ENCODE measurements around the gene LPO. TPM values are rescaled to one million over a fixed set of nuclear protein-coding genes. Genes with fewer than 3 reads are reported as not detected.

LPO gene
- total and polyA plus RNA-seq, 10 of the 15 experiments (the other 5 are each of a cell fraction or from before 2014, with no cell fraction given): 0.03 to 0.11 (median 0.06) TPM; not detected in 7

DNA sequence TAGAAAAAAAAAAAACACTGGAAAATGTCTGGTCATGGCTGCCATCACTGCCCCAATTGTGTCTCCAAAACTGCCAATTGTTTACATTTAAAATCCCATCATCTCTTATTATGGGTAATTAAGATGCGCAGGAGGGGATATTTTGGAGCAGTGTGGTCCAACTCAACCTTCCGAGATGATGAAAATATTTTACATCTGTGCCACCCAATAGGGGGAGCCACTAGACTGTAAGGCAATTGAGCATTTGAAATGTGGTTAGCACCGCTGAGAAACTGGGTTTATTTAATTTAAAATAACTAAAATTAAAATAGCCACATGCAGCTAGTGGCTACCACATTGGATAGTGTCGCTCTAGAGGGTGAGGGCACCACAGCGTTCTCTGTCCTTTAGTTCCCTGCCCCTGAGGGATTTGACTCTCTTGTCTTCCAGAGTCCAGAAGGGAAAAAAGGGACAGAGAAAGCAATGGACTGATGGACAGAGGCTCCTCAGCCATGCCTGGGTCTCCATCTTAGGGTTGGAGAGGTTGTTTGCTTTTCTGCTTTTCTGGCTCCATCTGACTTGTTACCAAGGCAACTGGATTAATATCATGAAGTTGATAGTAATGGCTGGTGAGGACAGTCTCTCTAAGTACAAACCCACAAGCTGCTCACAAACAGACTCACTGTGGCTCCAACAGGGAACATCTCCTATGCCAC is 38.9 kb downstream of the LPO start:
- Histone ChIP-seq H3K27ac (ENCODE audit: control insufficient read depth, insufficient read depth) (no peak overlapping the region), H3K4me1 (ENCODE audit: control insufficient read depth, insufficient read depth, low read length) (no peaks in the 10 kb centered on the region; the same call in 1 of the 2 replicates), H3K79me2 (ENCODE audit: control insufficient read depth, insufficient read depth, low read length) (no peaks in the 10 kb centered on the region), H3K27me3 (replicated peaks in 1 of 2; ENCODE audit: control insufficient read depth in 2 of 2, insufficient read depth in 2 of 2, low read length in 1 of 2) (no peaks in the 10 kb centered on the region; a peak in 1 of 4 replicates), H3K4me2 (ENCODE audit: control insufficient read depth, insufficient read depth) (no peak overlapping the region), H3K4me3 (no peak overlapping the region), H3K9me3 (replicated peaks; ENCODE audit: control insufficient read depth, insufficient read depth, low read length) (no peaks in the 10 kb centered on the region), H3K36me3 (ENCODE audit: control insufficient read depth in 2 of 2, insufficient read depth in 2 of 2, low read length in 1 of 2) (no peaks in the 10 kb centered on the region), H4K20me1 (ENCODE audit: control insufficient read depth, insufficient read depth) (no peaks in the 10 kb centered on the region), H3K9ac (ENCODE audit: control insufficient read depth, insufficient read depth, low read length) (no peak overlapping the region), H2AFZ (ENCODE audit: control insufficient read depth, low read depth, low read length) (no peak overlapping the region)
- intact Hi-C loops (cut with micrococcal nuclease; ENCODE audit: unreplicated experiment): no loop called here
- no TSS peak for BruUV-seq (replicated peaks)
- ChIA-PET RAD21 (ENCODE audit: unreplicated experiment) (no interaction called here), CTCF (interaction anchor here (0.8 to 2.0 kb wide), 6 partner anchors 8 to 140 kb away, joined by 3 to 7 read pairs (median 4); partner anchors contain the start of genes RNF43 and SUPT4H1), SMC1A (ENCODE audit: uncharacterized antibody, unreplicated experiment) (interaction anchor here (1.0 kb wide), 1 partner anchor 170 kb away, joined by 3 read pairs; no protein-coding TSS in a partner anchor), POLR2A (no interaction called here)
- FAIRE-seq (no peak), ATAC-seq (peak; percentile 64), DNase-seq (ENCODE audit: low read depth, low spot score) (no peak)
- 19% methylated on average over 5 of the region's 5 CpGs for WGBS (ENCODE audit: insufficient coverage, insufficient replicate concordance, low lambda C conversion rate, missing lambda C conversion rate)
- in situ Hi-C loops (cut with MboI): no loop called here
- TF ChIP-seq BHLHE40 (IDR thresholded peaks at IDR 0.05; ENCODE audit: borderline replicate concordance in 1 of 2, low read depth in 2 of 2, low read length in 1 of 2) (no peak), SMAD5 (IDR thresholded peaks at IDR 0.05; ENCODE audit: low read depth) (no peak), EP300 (IDR thresholded peaks at IDR 0.05; ENCODE audit: borderline replicate concordance in 1 of 2, control insufficient read depth in 1 of 2, low read depth in 2 of 2, low read length in 2 of 2) (no peak), ZNF207 (IDR thresholded peaks at IDR 0.05; ENCODE audit: borderline replicate concordance) (no peak), RAD21 (IDR thresholded peaks at IDR 0.05; ENCODE audit: insufficient read depth, low read depth, low read length) (peak; percentile 56), IKZF1 (conservative IDR thresholded peaks at IDR 0.05) (no peak), RELA (IDR thresholded peaks at IDR 0.05; ENCODE audit: borderline replicate concordance, partially characterized antibody) (no peak)
- TF ChIP-seq, protein P1, sequence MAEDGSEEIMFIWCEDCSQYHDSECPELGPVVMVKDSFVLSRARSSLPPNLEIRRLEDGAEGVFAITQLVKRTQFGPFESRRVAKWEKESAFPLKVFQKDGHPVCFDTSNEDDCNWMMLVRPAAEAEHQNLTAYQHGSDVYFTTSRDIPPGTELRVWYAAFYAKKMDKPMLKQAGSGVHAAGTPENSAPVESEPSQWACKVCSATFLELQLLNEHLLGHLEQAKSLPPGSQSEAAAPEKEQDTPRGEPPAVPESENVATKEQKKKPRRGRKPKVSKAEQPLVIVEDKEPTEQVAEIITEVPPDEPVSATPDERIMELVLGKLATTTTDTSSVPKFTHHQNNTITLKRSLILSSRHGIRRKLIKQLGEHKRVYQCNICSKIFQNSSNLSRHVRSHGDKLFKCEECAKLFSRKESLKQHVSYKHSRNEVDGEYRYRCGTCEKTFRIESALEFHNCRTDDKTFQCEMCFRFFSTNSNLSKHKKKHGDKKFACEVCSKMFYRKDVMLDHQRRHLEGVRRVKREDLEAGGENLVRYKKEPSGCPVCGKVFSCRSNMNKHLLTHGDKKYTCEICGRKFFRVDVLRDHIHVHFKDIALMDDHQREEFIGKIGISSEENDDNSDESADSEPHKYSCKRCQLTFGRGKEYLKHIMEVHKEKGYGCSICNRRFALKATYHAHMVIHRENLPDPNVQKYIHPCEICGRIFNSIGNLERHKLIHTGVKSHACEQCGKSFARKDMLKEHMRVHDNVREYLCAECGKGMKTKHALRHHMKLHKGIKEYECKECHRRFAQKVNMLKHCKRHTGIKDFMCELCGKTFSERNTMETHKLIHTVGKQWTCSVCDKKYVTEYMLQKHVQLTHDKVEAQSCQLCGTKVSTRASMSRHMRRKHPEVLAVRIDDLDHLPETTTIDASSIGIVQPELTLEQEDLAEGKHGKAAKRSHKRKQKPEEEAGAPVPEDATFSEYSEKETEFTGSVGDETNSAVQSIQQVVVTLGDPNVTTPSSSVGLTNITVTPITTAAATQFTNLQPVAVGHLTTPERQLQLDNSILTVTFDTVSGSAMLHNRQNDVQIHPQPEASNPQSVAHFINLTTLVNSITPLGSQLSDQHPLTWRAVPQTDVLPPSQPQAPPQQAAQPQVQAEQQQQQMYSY (CRISPR knock-in tag; IDR thresholded peaks at IDR 0.05): no peak
- TF ChIP-seq, protein P2, sequence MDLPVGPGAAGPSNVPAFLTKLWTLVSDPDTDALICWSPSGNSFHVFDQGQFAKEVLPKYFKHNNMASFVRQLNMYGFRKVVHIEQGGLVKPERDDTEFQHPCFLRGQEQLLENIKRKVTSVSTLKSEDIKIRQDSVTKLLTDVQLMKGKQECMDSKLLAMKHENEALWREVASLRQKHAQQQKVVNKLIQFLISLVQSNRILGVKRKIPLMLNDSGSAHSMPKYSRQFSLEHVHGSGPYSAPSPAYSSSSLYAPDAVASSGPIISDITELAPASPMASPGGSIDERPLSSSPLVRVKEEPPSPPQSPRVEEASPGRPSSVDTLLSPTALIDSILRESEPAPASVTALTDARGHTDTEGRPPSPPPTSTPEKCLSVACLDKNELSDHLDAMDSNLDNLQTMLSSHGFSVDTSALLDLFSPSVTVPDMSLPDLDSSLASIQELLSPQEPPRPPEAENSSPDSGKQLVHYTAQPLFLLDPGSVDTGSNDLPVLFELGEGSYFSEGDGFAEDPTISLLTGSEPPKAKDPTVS (IDR thresholded peaks at IDR 0.05; ENCODE audit: low read depth, low read length): no peak
- TF ChIP-seq, protein P3, sequence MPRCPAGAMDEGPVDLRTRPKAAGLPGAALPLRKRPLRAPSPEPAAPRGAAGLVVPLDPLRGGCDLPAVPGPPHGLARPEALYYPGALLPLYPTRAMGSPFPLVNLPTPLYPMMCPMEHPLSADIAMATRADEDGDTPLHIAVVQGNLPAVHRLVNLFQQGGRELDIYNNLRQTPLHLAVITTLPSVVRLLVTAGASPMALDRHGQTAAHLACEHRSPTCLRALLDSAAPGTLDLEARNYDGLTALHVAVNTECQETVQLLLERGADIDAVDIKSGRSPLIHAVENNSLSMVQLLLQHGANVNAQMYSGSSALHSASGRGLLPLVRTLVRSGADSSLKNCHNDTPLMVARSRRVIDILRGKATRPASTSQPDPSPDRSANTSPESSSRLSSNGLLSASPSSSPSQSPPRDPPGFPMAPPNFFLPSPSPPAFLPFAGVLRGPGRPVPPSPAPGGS (IDR thresholded peaks at IDR 0.05; ENCODE audit: borderline replicate concordance, insufficient read depth, low read depth, low read length, poor library complexity, severe bottlenecking): no peak
- TF ChIP-seq, protein P4, sequence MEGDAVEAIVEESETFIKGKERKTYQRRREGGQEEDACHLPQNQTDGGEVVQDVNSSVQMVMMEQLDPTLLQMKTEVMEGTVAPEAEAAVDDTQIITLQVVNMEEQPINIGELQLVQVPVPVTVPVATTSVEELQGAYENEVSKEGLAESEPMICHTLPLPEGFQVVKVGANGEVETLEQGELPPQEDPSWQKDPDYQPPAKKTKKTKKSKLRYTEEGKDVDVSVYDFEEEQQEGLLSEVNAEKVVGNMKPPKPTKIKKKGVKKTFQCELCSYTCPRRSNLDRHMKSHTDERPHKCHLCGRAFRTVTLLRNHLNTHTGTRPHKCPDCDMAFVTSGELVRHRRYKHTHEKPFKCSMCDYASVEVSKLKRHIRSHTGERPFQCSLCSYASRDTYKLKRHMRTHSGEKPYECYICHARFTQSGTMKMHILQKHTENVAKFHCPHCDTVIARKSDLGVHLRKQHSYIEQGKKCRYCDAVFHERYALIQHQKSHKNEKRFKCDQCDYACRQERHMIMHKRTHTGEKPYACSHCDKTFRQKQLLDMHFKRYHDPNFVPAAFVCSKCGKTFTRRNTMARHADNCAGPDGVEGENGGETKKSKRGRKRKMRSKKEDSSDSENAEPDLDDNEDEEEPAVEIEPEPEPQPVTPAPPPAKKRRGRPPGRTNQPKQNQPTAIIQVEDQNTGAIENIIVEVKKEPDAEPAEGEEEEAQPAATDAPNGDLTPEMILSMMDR (IDR thresholded peaks at IDR 0.05 in 2 of 3, conservative IDR thresholded peaks at IDR 0.05 in 1 of 3; ENCODE audit: control insufficient read depth in 2 of 3, extremely low read depth in 1 of 3, insufficient read depth in 1 of 3, low read depth in 3 of 3, low read length in 3 of 3): peak; percentile 48 to 51 (median 50); a peak in 5 of 6 replicates

Data from GM12878 (cell line).